Vagina (tissue), 2 donors: Measurements from ENCODE around the gene TRAPPC10.
"Not testable (repeated sequence)": the region's sequence is repeated elsewhere in the genome, so short reads cannot be mapped to it uniquely, and the experiment has no call there.

ENCODE experiments used
- POLR2AphosphoS5 ChIP-seq, 2 donors: sonication (generic); formaldehyde crosslinking; IDR thresholded peaks; one replicate each; pipeline ENCODE4 v1.9.0; 2017; ENCODE audit warnings: antibody characterized with exemption in 2 of 2, mild to moderate bottlenecking in 2 of 2, low read depth in 1 of 2; ENCODE audit not compliant: insufficient read depth in 1 of 2
- TF ChIP-seq, protein P1 (sequence below), 3 experiments: fragments of 450-650 bp in 2 of 3; fragments of 200-600 bp in 1 of 3; sonication (generic) in 1 of 3; IDR thresholded peaks; one replicate each; pipeline ENCODE4 v1.5.1; 2017 to 2019; ENCODE audit warnings: antibody characterized with exemption in 3 of 3, mild to moderate bottlenecking in 2 of 3, moderate library complexity in 2 of 3

DNA sequence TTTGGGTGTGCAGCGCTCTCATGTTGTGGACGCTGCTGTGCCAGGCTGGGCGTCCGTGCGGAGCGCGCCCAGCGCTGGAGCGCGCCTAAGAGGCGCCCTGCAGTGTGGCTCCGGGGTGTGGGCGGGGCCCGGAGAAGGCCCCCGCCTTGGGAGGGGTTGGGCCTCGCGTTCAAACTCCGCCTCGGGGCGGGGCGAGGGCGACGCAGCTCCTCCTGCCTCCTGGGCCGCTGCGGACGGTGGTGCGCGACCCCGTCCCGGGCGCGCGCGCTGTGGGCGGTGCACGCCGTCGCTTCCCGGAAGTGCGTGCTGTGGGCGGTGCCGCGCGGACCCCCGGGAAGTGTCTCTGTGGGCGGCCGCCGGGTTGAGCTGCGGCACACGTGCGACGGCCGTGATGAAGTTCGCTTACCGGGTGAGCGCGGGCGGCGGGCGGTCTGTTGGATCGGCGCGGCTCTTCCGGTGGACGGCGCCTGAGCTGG lies 95.0 kb downstream of the TRAPPC10 start, which contains the start of gene PWP2:
- TF ChIP-seq POLR2AphosphoS5 (IDR thresholded peaks at IDR 0.05; ENCODE audit: insufficient read depth in 1 of 2, low read depth in 1 of 2), result not testable (repeated sequence)
- TF ChIP-seq, protein P1, sequence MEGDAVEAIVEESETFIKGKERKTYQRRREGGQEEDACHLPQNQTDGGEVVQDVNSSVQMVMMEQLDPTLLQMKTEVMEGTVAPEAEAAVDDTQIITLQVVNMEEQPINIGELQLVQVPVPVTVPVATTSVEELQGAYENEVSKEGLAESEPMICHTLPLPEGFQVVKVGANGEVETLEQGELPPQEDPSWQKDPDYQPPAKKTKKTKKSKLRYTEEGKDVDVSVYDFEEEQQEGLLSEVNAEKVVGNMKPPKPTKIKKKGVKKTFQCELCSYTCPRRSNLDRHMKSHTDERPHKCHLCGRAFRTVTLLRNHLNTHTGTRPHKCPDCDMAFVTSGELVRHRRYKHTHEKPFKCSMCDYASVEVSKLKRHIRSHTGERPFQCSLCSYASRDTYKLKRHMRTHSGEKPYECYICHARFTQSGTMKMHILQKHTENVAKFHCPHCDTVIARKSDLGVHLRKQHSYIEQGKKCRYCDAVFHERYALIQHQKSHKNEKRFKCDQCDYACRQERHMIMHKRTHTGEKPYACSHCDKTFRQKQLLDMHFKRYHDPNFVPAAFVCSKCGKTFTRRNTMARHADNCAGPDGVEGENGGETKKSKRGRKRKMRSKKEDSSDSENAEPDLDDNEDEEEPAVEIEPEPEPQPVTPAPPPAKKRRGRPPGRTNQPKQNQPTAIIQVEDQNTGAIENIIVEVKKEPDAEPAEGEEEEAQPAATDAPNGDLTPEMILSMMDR (IDR thresholded peaks at IDR 0.05), result not testable (repeated sequence)
